Breast epithelium (tissue), 4 donors: ENCODE results near the gene PRDM15. TPM values are rescaled to one million over a fixed set of nuclear protein-coding genes. Genes with fewer than 3 reads are reported as not detected.

Experiments
- DNase-seq, 2 donors: peaks; one replicate each; pipeline ENCODE4 v3.0.0-alpha.2; 2019; ENCODE audit warnings: low spot score in 2 of 2
- H3K27ac ChIP-seq, 2 donors: fragments of 200-600 bp; sonication (generic) in 1 of 2; one replicate each; pipeline ENCODE4 v1.5.1; 2016 to 2019; ENCODE audit warnings: mild to moderate bottlenecking in 1 of 2
- H3K27me3 ChIP-seq, 2 donors: fragments of 200-600 bp; sonication (generic) in 1 of 2; one replicate each; pipeline versions ENCODE4 v1.5.1 to v1.6.0; 2017 to 2019; ENCODE audit warnings: control low read depth in 1 of 2, mild to moderate bottlenecking in 1 of 2
- H3K36me3 ChIP-seq: fragments of 200-600 bp; one replicate; pipeline ENCODE4 v1.5.1; 2019
- H3K4me1 ChIP-seq, 2 donors: fragments of 200-600 bp; sonication (generic); one replicate each; pipeline ENCODE4 v1.5.1; 2016 to 2019; ENCODE audit warnings: control low read depth in 1 of 2
- H3K4me3 ChIP-seq, 3 donors: fragments of 200-600 bp; sonication (generic); 1 replicate in 2 of 3; 2 replicates in 1 of 3; pipeline ENCODE4 v1.5.1; 2016 to 2019; ENCODE audit warnings: mild to moderate bottlenecking in 3 of 3, moderate library complexity in 2 of 3
- H3K9me3 ChIP-seq, 2 donors: fragments of 200-600 bp; sonication (generic) in 1 of 2; one replicate each; pipeline ENCODE4 v1.5.1; 2016 to 2019; ENCODE audit warnings: control low read depth in 1 of 2
- POLR2A ChIP-seq: fragments of 450-650 bp; IDR thresholded peaks from one replicate; pipeline ENCODE4 v1.6.1; 2016; ENCODE audit warnings: antibody characterized with exemption, mild to moderate bottlenecking, moderate library complexity
- POLR2AphosphoS5 ChIP-seq, 3 donors: sonication (generic); formaldehyde crosslinking; IDR thresholded peaks; one replicate each; pipeline ENCODE4 v1.6.1; 2017; ENCODE audit warnings: antibody characterized with exemption in 3 of 3
- intact Hi-C: fragments of 100-400 bp; cut with DNase I; formaldehyde crosslinking; loops from one replicate; pipeline ENCODE4 v1.15.1; 2023; ENCODE audit warnings: low total_unique reads
- total RNA-seq, 3 donors: library from RNA; depleted of rRNA; stranded (reverse); fragments of >200 nt; gene quantifications; one replicate each; pipeline ENCODE4 v1.1.0, GENCODE V29; 2016
- TF ChIP-seq, protein P1 (sequence below), 3 donors: fragments of 450-650 bp; IDR thresholded peaks; one replicate each; pipeline ENCODE4 v1.5.1; 2016 to 2017; ENCODE audit warnings: antibody characterized with exemption in 3 of 3, mild to moderate bottlenecking in 3 of 3, moderate library complexity in 3 of 3

The PRDM15 gene
- total RNA-seq, 3 donors from 2014 or later: 6.6 to 14.1 (median 9.2) TPM

DNA sequence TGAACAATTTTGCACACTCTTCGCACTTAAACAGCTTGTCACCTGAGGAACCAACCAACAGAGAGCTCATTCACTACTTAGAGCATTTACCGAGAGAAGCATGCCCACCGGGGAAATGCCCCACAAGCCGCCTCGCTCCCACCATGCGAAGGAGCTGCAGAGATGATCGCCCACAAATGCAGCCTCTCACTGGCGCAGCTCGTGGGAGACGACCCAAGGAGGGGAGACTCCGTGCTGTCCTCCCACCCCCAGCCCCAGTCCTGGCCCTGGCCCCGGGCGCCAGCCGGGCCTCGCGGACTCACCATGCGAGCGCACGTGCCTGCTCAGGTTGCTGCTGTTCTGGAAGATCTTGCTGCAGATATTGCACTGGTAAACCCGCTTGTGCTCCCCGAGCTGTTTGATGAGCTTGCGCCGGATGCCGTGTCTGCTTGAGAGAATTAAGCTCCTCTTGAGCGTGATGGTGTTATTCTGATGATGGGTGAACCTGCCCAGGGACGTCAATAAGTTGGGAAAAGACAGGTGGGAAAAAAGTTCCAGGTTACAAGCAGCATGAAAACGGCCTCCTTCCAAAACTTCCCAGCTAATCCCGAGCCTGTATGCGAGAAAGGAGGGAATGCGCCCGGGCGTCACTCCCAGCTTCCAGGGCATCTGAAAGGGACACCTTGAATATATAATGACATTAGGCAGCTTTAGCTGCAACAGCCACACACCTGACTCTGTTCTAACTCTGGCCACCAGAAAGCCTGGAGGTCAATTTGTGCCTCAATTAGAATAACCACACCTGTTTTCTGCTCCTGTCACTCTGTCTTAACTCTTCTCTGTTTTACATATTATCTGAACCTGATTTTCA lies 42.8 kb downstream of the PRDM15 start:
- Histone ChIP-seq H3K27ac (no peak overlapping the region), H3K36me3 (no peaks in the 10 kb centered on the region), H3K27me3 (no peaks in the 10 kb centered on the region), H3K9me3 (peaks cover 0 to 10% of the 10 kb centered on the region in 2 donors), H3K4me3 (no peak overlapping the region), H3K4me1 (no peaks in the 10 kb centered on the region)
- DNase-seq: no peak
- no peak for TF ChIP-seq POLR2A
- intact Hi-C loops: no loop called here

DNA sequence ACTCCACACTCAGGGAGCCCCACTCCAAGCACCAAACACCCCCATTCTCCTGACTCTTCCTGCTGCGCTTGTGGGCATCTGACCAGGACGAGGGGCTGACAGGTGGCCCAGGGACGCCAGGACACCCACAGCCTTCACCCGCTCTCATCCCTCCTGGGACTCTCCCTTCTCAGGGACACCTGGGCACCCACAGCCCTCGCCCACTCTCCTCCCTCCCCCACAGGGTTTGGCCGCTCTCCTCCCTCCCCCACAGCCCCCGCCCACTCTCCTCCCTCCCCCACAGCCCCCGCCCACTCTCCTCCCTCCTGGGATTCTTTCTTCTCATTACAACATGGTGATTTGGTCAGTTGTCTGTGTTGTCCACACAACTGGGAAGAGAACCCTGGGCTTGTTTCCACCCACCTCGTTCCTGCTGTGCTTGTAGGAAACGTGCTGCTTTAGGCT lies 43.4 kb downstream of the PRDM15 start:
- Histone ChIP-seq H3K4me1 (no peaks in the 10 kb centered on the region), H3K36me3 (no peaks in the 10 kb centered on the region), H3K27ac (no peak overlapping the region), H3K27me3 (no peaks in the 10 kb centered on the region), H3K9me3 (peaks cover 0 to 3% of the 10 kb centered on the region in 2 donors), H3K4me3 (no peak overlapping the region)
- DNase-seq: no peak
- TF ChIP-seq POLR2A: no peak
- TF ChIP-seq POLR2AphosphoS5 (IDR thresholded peaks at IDR 0.05): no peak
- TF ChIP-seq, protein P1, sequence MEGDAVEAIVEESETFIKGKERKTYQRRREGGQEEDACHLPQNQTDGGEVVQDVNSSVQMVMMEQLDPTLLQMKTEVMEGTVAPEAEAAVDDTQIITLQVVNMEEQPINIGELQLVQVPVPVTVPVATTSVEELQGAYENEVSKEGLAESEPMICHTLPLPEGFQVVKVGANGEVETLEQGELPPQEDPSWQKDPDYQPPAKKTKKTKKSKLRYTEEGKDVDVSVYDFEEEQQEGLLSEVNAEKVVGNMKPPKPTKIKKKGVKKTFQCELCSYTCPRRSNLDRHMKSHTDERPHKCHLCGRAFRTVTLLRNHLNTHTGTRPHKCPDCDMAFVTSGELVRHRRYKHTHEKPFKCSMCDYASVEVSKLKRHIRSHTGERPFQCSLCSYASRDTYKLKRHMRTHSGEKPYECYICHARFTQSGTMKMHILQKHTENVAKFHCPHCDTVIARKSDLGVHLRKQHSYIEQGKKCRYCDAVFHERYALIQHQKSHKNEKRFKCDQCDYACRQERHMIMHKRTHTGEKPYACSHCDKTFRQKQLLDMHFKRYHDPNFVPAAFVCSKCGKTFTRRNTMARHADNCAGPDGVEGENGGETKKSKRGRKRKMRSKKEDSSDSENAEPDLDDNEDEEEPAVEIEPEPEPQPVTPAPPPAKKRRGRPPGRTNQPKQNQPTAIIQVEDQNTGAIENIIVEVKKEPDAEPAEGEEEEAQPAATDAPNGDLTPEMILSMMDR (IDR thresholded peaks at IDR 0.05): no peak
- intact Hi-C loops: no loop called here

DNA sequence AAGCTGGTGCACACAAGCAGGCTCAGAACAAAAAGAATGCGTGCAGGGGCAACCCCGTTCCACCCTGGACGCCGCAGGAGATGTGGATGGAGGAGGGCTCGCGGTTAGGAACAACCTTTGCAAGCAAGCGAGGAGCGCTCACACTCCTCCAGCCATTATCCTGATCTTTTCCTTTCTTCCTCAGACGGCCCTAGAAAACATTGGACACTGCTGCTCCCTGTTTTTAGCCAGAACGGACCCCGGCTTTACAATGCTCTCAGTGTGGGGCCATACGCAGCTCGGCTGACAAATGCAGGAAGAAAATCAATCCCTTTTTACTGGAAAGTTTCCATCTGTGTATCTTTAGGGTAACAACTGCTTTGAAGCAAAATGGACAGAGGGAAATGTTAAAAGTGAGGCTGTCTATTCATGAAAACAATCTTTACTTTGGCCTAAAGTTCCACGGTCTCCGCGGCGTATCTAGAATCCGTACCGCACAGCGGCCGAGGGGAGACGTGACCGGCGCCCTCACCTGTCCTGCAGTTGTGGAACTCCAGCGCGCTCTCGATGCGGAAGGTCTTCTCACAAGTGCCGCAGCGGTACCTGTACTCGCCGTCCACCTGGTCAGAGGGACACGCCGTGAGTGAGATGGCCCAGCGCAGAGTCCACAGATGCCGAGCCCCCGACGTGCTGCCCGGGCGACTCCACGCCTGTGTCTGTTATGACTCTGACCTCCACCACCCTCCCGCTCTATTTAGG lies 44.0 kb downstream of the PRDM15 start:
- Histone ChIP-seq H3K4me1 (no peaks in the 10 kb centered on the region), H3K4me3 (no peak overlapping the region), H3K36me3 (no peaks in the 10 kb centered on the region), H3K27ac (no peak overlapping the region), H3K27me3 (no peaks in the 10 kb centered on the region), H3K9me3 (no peaks in the 10 kb centered on the region)
- DNase-seq: no peak
- no peak for TF ChIP-seq POLR2A
- TF ChIP-seq, protein P1 (IDR thresholded peaks at IDR 0.05): no peak
- no peak for TF ChIP-seq POLR2AphosphoS5 (IDR thresholded peaks at IDR 0.05)
- intact Hi-C loops: no loop called here

DNA sequence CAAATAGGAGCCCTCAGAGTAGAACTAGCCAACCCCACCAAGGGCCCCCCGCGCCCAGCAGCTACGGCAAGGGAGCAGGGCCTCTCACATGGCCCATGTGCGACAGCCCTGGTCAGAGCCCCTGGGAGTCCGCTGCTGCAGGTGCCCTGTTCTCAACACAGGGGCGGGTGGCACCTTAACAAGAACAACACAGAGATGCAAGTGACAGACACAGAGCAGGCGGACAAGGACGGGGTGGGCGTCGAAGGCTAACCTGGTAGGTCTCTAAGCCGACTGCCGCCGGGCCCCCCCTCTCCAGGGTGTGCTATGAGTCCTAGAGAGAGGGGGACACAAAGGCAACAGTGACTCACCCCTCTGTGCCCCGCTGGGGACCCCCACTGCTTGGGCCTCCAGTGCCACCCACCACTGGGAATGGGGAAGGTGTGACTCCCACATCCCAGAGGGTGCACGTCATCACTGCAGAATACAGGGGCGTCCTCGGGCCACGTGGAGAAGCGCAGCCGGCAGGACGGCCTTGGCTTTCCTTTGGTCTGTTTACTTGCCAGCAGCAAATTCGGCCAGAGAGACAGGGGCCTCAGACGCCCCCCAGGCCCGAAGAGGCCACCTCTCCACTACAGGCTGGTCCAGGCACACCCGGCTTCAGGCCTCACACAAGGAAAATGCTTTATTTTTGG lies 44.8 kb downstream of the PRDM15 start:
- Histone ChIP-seq H3K4me3 (no peak overlapping the region), H3K9me3 (no peaks in the 10 kb centered on the region), H3K27me3 (no peaks in the 10 kb centered on the region), H3K27ac (no peak overlapping the region), H3K4me1 (no peaks in the 10 kb centered on the region), H3K36me3 (no peaks in the 10 kb centered on the region)
- no peak for DNase-seq
- intact Hi-C loops: no loop called here
- no peak for TF ChIP-seq POLR2AphosphoS5 (IDR thresholded peaks at IDR 0.05)
- TF ChIP-seq, protein P1 (IDR thresholded peaks at IDR 0.05): no peak
- TF ChIP-seq POLR2A: no peak

DNA sequence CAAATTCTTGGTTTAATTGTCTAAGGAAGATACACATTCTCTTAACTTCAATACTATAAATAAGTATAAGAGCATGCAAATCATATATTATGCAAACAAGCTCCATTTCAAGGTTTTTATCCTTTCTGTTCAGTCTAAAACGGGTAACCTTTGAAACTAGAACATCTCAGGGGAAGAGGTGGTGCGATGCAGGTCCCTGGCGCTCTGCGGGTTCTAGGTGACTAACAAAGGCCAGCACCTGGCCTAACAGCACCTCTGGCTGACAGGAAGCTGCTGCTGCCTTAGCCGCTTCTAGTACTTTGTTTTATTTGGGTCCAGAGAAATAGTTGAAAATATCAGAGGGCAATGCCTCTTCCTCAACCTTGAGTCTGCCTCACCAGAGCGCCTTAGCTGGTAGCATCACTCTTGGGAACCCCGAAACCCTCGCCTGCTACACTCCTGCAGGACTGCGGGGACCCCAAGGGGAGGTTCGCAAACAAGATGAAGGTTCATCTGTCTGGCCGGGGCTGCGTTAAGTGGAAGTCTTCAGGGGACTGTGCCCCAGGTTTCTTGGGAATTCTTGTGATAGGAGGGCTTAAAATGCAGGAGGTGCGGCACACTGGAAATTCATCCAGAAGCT lies 45.5 kb downstream of the PRDM15 start:
- Histone ChIP-seq H3K27me3 (no peaks in the 10 kb centered on the region), H3K9me3 (no peaks in the 10 kb centered on the region), H3K27ac (no peak overlapping the region), H3K36me3 (no peaks in the 10 kb centered on the region), H3K4me1 (no peaks in the 10 kb centered on the region), H3K4me3 (no peak overlapping the region)
- no peak for DNase-seq
- TF ChIP-seq, protein P1 (IDR thresholded peaks at IDR 0.05): no peak
- TF ChIP-seq POLR2AphosphoS5 (IDR thresholded peaks at IDR 0.05): no peak
- TF ChIP-seq POLR2A: no peak
- intact Hi-C loops: no loop called here
